Measurements from ENCODE around the gene CD93.

DNA sequence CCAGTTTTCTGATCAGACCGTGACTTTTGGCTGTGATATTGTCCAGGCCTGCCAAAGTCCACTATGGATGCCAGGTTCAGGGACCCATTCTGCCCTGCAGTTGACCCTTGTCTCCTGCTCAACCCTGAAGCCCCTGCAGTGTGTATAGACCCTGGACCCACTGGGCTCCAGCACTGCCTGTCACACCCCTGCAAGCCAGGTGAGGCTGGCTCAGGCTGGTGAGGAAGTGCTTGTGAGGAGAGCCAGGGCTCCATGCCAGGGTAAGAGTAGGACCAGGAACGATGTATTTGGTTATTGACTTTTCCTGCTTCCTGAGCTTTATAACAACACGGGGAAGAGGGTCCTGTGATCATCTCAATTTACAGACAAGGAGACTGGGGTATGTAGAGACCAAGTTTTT is 19.1 kb upstream of the CD93 start:
- no peak for TF ChIP-seq EZH2 (IDR thresholded peaks at IDR 0.05; ENCODE audit: low read length, unreplicated experiment)
- TF ChIP-seq, protein P1, sequence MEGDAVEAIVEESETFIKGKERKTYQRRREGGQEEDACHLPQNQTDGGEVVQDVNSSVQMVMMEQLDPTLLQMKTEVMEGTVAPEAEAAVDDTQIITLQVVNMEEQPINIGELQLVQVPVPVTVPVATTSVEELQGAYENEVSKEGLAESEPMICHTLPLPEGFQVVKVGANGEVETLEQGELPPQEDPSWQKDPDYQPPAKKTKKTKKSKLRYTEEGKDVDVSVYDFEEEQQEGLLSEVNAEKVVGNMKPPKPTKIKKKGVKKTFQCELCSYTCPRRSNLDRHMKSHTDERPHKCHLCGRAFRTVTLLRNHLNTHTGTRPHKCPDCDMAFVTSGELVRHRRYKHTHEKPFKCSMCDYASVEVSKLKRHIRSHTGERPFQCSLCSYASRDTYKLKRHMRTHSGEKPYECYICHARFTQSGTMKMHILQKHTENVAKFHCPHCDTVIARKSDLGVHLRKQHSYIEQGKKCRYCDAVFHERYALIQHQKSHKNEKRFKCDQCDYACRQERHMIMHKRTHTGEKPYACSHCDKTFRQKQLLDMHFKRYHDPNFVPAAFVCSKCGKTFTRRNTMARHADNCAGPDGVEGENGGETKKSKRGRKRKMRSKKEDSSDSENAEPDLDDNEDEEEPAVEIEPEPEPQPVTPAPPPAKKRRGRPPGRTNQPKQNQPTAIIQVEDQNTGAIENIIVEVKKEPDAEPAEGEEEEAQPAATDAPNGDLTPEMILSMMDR (conservative IDR thresholded peaks at IDR 0.05; ENCODE audit: low read depth, low read length), result no peak
- no peak for TF ChIP-seq EZH2phosphoT487 (IDR thresholded peaks at IDR 0.05; ENCODE audit: borderline replicate concordance, low read length)
